ENCODE results near the gene PIK3R5.
A peak's percentile ranks its signal among the peaks of the same experiment; 100 is the strongest.
"Not testable (repeated sequence)": the region's sequence is repeated elsewhere in the genome, so short reads cannot be mapped to it uniquely, and the experiment has no call there.

The PIK3R5 gene

GRCh38 chr17:8894673-8895578 lies 70.6 kb downstream of the PIK3R5 start:
- DNase-seq: peak; percentile 72

DNA sequence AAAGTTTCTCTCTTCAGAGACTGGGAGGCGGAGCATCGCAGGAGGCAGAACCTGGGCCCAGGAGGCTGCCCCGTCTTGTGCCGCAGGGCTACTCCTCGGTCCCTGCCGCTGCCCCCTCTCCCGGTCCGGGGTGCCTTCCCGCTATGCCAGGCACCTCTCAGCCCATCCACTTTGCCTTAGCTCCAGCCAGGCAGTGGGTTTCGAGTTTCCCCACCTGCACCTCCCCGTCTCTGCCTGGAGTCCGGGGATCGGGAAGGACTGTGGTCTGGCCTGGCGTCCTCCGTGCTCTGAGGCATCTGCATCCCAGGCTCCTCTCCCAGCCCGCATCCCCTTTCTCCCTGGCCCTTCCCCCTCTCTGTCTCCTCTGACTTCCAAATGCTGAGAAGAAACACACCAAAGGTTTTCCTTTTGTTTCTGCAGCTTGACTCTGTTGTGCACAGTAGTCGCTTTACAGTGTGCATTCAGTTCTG lies 71.3 kb downstream of the PIK3R5 start:
- no peak for DNase-seq

DNA sequence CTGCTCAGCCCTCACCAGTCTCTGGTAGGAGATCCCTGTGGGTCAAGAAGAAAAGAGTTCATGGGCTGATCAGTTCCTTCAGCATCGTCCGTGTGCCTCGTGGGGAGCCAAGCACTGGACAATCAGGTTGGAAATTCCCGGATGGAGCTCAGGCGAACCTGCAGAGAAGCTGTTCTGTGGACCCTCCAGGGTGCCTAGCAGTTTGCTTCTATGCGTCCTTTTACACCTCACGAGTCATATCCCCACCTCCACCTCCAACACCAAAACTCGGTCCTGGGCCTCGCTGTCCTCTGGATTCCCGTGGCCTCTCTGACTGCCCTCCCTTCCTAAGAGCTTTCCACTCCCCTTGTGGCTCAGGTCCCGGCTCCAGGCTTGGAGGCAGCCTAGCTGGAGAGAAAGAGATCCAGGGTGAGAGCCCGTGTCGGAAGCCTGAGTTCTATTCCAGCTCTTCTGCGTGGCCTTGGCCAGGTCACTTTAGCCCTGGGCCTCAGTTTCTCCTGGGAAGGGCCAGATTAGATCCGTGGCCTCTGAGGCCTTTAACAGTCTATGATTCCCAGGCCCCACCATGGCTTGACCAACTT lies 71.8 kb downstream of the PIK3R5 start:
- no peak for DNase-seq

DNA sequence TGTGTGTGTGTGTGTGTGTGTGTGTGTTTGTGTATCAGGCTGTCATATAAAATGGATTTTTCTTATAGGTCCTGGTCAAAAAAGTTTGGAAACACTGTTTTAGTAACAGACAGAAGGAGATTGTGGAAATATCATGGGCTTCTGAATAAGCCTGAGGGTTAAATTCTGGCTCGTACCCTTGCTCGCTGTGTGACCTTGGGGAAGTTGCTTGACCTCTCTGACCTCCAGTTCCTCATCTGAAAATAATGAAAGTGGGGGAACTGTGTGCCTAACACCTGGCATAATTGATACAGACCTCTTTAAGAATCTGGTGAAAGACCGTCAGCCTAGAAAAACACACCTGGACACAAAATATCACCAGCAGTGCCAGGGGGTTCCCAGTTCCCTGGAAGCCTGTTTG lies 72.4 kb downstream of the PIK3R5 start:
- no peak for DNase-seq

GRCh38 chr17:8892338-8892690 lies 73.2 kb downstream of the PIK3R5 start:
- no peak for DNase-seq

GRCh38 chr17:8890671-8891070 lies 74.8 kb downstream of the PIK3R5 start:
- DNase-seq: no peak

DNA sequence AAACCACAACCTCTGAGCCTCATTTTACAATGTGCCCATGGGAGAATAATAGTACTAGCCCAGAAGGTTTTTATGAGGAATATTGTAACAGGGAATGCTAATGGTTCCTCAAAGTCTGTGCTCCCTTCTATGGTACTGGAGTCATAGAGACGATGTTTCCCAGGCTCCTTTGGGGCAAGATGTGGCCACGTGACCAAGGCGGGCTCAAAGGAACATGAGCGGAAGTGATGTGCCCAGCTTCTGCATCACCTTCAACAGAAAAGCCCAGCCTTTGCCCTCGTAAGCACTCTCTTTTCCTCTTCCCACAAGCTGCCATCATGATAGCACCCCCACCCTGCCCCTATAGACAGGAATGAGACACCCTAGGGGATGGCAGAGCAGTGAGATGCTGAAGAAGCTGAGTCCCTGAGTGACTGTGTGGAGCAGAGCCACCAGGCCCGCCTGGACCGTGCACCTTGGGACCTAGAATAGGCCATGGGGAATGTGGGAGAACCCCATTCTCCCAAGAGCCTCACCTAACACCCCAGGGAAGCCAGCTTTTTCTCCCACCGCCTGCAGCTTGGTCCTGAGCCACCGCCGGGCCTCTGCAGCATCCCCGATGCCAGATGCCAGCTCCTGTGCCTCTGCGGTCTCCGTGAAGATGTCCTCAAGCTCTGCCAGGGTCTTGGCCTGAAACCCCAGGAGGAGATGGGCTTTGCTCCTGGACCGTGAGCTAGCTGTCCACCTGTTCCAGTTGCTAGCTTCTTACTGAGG lies 75.9 kb downstream of the PIK3R5 start:
- no peak for DNase-seq

GRCh38 chr17:8888704-8889302 lies 76.7 kb downstream of the PIK3R5 start:
- DNase-seq: no peak

DNA sequence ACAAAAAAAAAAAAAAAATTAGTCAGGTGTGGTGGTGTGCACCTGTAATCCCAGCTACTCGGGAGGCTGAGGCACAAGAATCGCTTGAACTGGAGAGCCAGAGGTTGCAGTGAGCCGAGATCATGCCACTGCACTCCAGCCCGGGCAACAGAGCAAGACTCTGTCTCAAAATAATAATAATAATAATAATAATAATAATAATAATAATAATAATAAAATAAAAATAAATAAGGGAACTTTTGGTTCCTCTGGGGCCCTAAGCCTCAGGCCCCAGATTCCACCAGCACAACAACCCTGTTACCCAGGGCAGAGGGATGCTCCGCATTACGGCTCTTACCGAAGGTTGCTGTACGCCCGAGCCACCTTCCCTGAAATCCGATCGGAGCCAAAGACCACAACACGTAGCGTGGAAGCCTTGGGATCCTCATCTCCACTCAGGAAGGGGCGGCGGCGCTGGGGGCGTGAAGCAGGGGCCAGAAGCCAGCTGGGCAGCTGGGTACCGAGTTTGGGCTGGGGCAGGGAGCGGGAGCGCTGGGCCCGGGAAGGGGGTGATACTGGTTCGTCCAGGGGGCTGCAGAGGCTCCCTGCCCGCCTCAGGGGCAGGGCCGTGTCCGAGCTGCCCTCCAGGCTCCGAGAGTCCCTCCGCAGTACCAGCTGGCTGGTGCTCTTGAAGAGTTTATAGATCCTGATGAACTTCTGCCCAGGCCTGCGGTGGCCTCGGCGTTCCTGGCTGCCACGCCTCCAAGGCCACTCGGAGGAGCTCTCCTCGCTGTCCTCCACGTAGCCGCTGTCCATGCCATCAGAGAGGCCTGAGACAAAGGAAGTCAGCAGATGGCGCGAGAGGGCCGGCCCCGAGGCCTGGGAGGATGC lies 77.4 kb downstream of the PIK3R5 start:
- DNase-seq: no peak

GRCh38 chr17:8887301-8887700 lies 78.2 kb downstream of the PIK3R5 start:
- DNase-seq: no peak

DNA sequence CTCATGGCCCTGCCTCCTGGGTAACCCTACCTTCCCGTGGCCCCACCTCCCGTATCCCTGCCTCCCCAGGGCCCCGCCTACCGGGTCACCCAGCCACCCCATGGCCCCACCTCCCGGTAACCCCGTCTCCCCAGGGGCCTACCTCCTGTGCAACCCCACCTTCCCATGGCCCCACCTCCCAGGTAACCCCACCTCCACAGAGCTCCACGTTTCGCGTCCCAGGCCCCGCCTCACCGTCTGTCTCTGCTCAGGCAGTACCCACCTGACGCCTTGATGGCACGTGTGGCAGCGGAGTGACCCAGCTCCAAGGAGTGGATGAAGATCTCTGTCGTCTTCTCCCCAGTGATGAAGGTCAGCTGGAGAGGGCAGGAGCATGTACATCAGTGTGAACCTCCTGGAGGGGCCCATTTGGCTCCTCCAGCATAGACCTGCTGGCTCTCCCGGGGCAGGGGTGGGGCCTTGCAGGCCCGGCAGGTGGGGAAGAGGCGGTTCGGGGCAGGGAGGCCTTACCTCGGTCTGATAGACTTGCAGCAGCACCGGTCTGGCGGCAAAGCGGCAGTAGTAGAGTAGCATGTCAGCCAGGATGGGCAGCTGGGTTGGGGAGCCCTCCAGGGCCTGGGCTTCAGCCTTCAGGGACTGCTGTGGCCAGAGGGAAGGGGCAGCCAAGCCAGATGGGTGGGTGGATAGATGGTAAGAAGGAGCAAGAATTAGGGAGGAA lies 79.4 kb downstream of the PIK3R5 start:
- DNase-seq: no peak

GRCh38 chr17:8885163-8885966 lies 80.1 kb downstream of the PIK3R5 start:
- not testable (repeated sequence) for DNase-seq

DNA sequence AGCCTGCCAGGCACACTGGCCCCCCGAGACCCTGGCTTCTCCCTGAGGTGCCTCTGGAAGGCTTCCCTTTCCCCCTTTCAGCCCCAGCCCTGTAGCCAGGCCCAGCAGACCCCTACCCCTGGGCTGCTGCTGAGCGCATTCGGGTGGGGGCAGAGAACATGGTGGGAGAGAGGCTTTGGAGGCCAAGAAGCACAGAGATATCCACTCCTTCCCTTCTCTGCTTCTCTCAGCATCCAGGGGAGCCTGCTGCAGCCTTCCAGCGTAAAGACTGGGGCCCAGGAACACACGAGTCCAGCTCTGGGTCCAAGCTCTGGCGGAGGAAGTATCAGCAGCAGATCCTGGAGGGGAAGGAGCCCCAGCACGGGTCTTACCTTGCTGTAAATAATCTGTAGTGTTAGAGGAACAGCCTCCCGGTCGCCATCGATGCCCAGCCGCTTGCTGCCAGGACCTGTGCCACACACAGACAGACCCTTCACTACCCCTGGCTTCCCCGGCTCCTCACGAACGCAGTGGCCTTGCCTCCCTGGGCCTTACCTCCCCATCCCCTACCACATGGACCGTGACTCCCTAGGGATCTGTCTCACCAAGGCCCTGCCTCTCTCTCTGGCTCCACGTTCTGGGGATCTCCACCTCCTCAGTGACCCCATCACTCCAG lies 81.0 kb downstream of the PIK3R5 start:
- no peak for DNase-seq

- no peak for DNase-seq
These were observed 82.2 kb downstream of the PIK3R5 start for GRCh38 chr17:8883353-8883752.

GRCh38 chr17:8881606-8882005 lies 83.9 kb downstream of the PIK3R5 start:
- DNase-seq: no peak

DNA sequence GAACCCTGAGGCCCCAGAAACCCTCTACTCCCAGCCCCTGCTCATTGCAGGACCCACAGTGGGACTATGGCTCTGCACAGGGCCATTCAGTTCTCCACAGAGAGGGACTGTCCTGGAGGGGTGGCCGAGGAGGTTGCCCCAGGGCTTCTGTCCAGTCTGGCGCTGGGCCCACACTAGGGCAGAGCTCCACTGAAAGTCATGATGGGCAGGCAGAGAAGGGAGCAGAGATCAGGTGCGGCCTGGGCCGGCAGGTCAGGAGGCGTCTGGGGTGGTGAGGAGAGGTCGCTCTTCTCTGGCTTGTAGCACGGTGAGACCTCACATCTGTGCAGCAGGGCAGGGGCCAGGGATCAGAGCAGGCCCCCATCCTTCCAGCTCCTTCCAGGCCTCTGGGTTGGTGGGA lies 85.0 kb downstream of the PIK3R5 start:
- DNase-seq: no peak

DNA sequence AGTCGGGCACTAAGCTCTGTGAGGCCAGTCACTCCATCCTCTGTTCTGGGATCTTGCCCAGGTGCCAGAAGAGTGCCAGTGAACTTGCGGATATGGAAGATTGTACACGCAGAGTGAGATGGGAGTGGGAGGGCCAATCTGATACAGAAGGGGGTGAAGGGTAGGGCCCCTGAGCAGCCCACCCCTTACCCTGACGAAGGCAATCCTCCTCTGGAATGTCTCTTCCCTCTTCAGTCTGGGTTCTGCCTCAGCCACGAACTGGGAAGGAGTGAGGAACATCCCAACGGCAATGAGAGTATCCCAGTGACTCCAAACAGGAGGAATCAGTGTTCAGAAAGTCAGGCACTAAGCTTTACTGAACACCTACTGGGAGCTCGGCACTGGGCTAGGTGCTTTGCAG lies 86.1 kb downstream of the PIK3R5 start:
- DNase-seq: no peak

DNA sequence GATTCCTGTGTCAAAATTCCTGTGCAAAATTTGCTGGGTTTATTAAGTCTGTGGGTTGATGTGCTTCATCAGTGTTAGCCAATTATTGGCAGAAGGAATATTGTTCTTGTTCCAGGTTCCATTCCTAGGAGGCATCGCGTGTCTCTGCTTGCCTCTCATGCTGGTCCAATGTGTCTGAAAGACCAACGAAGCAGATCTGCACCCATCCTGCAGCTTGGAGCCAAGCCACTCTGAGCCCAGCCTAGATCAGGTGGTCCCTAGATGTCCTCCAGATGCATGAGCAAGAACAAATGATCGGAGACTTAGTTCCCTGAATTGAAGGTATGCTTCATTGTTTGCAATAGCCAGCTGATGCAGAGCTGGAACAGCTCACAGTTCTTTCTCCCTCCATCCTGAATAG lies 87.5 kb downstream of the PIK3R5 start:
- DNase-seq: no peak

DNA sequence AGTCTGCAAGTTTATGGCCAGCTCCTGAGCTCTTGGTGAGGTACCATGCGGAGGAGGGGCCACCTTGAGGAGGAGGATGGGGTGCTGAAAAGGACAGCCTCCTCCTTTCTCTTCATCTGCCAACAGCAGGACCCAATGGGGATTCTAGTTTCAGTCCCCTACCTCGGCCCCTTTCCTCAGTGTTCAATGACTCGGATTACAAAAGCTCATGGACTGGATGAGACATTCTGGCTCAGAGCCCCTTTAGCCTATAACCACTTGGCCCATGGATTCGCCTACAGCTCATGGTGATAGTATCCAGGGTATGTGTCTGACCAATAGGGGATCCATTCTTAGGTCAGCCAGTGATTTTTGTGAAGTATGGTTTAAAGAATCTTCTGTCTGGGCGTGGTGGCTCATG lies 89.5 kb downstream of the PIK3R5 start:
- no peak for DNase-seq

DNA sequence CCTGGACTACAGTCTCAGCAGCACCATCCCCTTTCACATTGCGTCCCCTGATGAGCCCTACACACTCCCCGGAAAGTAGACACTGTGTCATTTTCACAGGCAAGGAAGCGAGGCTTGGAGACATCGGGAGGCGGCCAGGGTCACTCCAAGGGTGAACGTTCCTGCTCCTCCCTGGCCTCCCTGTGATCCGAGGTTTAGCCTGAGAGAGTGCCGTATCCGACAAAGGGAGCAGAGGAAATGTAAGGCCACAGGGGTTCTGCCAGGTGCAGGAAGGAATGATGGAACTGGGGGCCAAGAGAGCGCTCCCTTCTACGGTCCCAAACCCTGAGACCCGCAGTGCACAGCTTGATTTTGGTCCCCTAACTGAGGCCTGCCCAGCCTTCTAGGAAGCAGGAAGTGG lies 90.1 kb downstream of the PIK3R5 start:
- DNase-seq: no peak
